NCI-H2227 (cell line): ENCODE data around the gene ZNF398.
"Not testable (repeated sequence)": the region's sequence is repeated elsewhere in the genome, so short reads cannot be mapped to it uniquely, and the experiment has no call there.

Experiments
- DNase-seq: peaks from one replicate; lab custom pipeline; 2025; ENCODE audit not compliant: unreplicated experiment; lab: John Stamatoyannopoulos, UW

Gene ZNF398

GRCh38 chr7:149223761-149224160 is 76.5 kb downstream of the ZNF398 start:
- no peak for DNase-seq

DNA sequence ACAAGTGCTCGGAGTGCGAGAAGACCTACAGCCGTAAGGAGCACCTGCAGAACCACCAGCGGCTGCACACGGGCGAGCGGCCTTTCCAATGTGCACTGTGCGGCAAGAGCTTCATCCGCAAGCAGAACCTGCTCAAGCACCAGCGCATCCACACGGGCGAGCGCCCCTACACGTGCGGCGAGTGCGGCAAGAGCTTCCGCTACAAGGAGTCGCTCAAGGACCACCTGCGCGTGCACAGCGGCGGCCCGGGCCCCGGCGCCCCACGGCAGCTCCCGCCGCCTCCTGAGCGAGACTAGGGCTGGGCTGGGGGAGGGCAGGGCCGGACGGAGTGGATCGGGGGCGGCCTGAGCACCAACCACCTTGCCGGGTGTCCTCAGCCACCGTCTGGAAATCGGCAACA is 77.1 kb downstream of the ZNF398 start:
- DNase-seq: no peak

GRCh38 chr7:149225106-149225505 is 77.9 kb downstream of the ZNF398 start:
- no peak for DNase-seq

DNA sequence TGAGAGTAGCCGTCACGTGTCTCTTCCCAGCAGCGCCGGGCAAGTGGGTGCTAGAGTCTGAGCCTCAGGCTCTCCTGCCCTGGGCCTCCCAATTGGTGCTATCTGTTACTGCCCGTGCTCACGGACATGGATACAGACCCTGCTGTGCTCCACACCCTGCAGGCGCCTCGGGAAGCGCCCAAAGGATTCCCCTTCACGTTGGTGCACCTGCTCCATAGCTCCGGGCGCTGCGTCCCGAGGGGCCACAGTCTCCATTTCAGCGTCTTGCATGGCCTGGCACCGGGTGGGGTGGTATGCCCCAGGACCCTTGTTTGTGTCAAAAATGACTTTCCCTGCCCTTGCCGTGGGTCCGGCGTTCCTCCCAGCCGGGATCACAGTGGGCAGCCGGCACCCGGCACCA is 78.4 kb downstream of the ZNF398 start:
- DNase-seq: no peak

GRCh38 chr7:149226366-149226765 is 79.1 kb downstream of the ZNF398 start:
- DNase-seq: not testable (repeated sequence)

- DNase-seq: no peak
Measured at GRCh38 chr7:149226840-149227494, 79.7 kb downstream of the ZNF398 start.

DNA sequence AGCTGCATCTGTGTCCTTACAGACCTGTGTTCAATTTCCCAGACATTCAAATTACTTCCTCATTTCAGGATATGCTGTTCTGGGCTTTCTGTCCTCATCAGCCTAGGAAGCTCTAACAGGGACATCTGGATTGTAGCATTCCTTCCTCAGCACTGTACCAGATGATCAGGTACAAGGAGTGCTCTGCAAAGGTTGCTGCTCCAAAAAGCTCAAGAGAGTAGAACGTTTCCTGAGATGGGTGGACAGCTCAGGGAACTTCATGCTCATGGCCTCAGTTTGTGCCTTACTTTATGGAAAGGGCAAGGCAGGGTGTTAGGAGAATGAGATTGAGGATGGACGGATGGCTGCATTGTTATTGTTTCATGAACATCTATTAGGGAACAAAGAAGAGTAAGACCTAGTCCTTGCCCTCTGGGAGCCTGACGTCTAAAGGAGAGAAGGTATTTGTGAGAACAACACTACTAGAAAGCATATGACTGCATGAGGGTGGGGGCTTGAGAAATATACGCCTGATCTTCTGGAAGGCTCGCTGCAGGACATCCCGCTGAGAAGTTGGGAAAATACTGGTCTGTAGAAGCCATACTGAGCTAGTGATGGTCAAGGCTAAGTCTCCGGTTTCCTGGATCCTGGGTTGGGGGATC is 81.7 kb downstream of the ZNF398 start:
- DNase-seq: no peak

DNA sequence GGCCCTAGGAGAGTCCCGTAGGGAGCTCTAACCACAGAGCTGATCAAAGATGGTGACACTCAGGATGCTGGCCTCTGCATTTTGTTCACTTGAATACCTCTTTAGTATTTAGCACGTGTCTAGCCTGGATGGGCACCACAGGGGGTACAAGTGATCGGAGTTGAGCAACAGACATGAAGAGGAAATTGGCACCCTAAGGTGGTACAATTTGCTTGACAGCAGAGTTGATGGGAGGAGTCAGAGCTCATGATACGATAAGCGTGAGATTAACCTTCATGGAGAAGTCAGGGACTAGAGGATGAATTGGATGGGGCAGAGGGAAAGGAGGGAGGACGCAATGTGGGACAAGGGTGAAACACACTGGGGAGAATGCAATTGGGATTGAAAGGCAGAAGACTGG is 82.3 kb downstream of the ZNF398 start:
- DNase-seq: peak; percentile 33

- DNase-seq: no peak
Measured at GRCh38 chr7:149232362-149232761, 85.1 kb downstream of the ZNF398 start.
